Activated CD4-positive, alpha-beta T cell treated with anti-CD3 and anti-CD28 coated beads for 36 hours (primary cell): Measurements from ENCODE around the gene SRSF11. TPM values are rescaled to one million over a fixed set of nuclear protein-coding genes. Genes with fewer than 3 reads are reported as not detected.
"Not testable (repeated sequence)": the region's sequence is repeated elsewhere in the genome, so short reads cannot be mapped to it uniquely, and the experiment has no call there.

Source experiments
- ATAC-seq: fragments of 200-7000 bp; cut with Tn5 transposase; one replicate; pipeline ENCODE4 v1.10.0; 2021; ENCODE audit warnings: mild to moderate bottlenecking, moderate library complexity
- CTCF ChIA-PET: fragments of 350-600 bp; sonication (Branson Sonifier 250); formaldehyde crosslinking; loops from one replicate; lab custom pipeline; 2021; ENCODE audit warnings: antibody characterized with exemption; lab: Charles Lee
- POLR2A ChIA-PET: fragments of 350-600 bp; sonication (Branson Sonifier 250); formaldehyde crosslinking; loops from one replicate; lab custom pipeline; 2021; ENCODE audit warnings: antibody characterized with exemption, inconsistent platforms; lab: Charles Lee
- DNase-seq: peaks from one replicate; pipeline ENCODE4 v3.0.0-alpha.2; 2020
- H3K27ac Mint-ChIP-seq: one replicate; pipeline ENCODE4 v1.8.0; 2021; ENCODE audit warnings: mixed read lengths
- H3K27me3 Mint-ChIP-seq: one replicate; pipeline ENCODE4 v1.8.0; 2021; ENCODE audit warnings: mixed read lengths
- H3K36me3 Mint-ChIP-seq: one replicate; pipeline ENCODE4 v1.8.0; 2021; ENCODE audit warnings: low read depth, mixed read lengths
- H3K4me1 Mint-ChIP-seq: one replicate; pipeline ENCODE4 v1.8.0; 2021; ENCODE audit warnings: mixed read lengths
- H3K4me3 Mint-ChIP-seq: one replicate; pipeline ENCODE4 v1.8.0; 2021; ENCODE audit warnings: mild to moderate bottlenecking, moderate library complexity, mixed read lengths
- H3K9me3 Mint-ChIP-seq: one replicate; pipeline ENCODE4 v1.8.0; 2021; ENCODE audit warnings: low read depth, mixed read lengths
- intact Hi-C, 2 experiments: fragments of 100-400 bp; cut with DNase I in 1 of 2; cut with micrococcal nuclease in 1 of 2; formaldehyde crosslinking; loops; one replicate each; pipeline versions ENCODE4 v1.14.2 to v1.15.1; 2022 to 2024; cut with DNase I, micrococcal nuclease
- total RNA-seq, 2 experiments: library from RNA; stranded (reverse); gene quantifications; one replicate each; pipeline ENCODE4 v1.2.3, GENCODE V29; 2021

Gene SRSF11
- total RNA-seq, 2 experiments from 2014 or later = 182 to 266 TPM

DNA sequence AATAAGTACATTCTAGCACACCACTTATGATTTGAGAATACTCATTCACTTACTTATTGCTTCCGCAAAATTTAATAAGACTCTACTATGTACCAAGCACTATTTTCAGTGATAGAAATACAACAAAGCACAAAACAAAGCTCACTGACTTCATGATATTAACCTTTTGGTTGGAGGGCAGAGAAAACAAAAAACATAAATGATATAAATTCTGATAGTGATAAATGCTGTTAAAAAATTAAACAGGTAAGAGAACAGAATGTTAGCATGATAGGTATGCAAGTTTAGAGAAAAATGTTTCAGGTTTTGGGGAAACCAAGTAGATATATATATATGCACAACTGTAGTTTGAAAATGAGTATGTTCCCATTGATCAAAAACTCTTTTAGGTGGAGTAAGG, 17.0 kb upstream of the SRSF11 start:
- Mint-ChIP-seq H3K27me3 (no peaks in the 10 kb centered on the region), H3K27ac (peak overlapping the region; percentile 99), H3K4me1 (peaks cover 52% of the 10 kb centered on the region), H3K9me3 (no peaks in the 10 kb centered on the region), H3K4me3 (peak overlapping the region; percentile 99), H3K36me3 (peaks cover 17% of the 10 kb centered on the region)
- DNase-seq (no peak), ATAC-seq (no peak)
- CTCF ChIA-PET = no interaction called here
- intact Hi-C loops = no loop called here
- POLR2A ChIA-PET = no interaction called here

DNA sequence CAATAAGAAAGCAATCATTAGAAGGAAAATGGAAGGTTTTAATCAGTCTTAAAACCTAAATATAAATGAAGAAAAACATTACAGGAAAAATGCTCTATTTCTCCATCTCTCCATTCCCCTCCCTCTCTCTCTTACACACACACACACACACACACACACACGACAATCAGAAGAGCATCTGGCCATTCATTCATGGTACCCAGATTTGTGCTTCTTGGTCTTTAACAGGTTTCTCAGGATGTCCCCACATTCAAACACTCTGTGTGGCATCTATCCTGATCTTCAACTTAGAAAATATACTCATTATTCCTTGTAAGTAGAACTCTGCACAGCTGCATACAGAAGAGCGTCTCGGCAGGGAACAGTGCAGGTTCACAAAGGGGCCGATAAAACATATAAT, 16.6 kb upstream of the SRSF11 start:
- intact Hi-C loops = no loop called here
- DNase-seq (no peak), ATAC-seq (no peak)
- peaks cover 17% of the 10 kb centered on the region for H3K36me3 Mint-ChIP-seq
- no peaks in the 10 kb centered on the region for H3K27me3 Mint-ChIP-seq
- H3K9me3 Mint-ChIP-seq = no peaks in the 10 kb centered on the region
- peak overlapping the region; percentile 99 for H3K27ac Mint-ChIP-seq
- peak overlapping the region; percentile 99 for H3K4me3 Mint-ChIP-seq
- POLR2A ChIA-PET = no interaction called here
- H3K4me1 Mint-ChIP-seq = peaks cover 57% of the 10 kb centered on the region
- CTCF ChIA-PET = no interaction called here

DNA sequence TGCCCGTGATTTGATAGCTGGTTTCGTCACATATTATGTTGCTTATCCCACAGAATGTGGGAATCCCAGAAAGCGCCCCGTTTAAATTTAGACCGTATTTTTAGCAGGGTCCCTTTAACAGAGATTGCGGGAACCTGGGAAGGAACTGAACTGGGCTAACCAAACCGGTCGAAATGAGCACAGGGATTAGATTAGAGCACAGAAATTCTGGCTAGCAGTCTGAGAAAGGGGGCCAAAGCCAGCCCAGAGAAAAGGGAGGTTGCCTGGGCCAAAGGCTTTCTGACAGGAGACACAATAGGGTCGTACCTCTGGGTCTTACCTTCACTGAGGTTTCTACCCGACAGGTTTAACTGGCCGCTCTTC, 16.1 kb upstream of the SRSF11 start:
- intact Hi-C loops = loop anchor here (1.0 kb wide), 4 partner anchors 16 to 876 kb away; partner anchors contain the start of genes ANKRD13C (in 2 of the 2), CTH (in 2 of the 2), SRSF11 (in 2 of the 2) and ZRANB2 (in 2 of the 2)
- no peaks in the 10 kb centered on the region for H3K9me3 Mint-ChIP-seq
- no peaks in the 10 kb centered on the region for H3K27me3 Mint-ChIP-seq
- DNase-seq = no peak
- peak overlapping the region; percentile 99 for H3K27ac Mint-ChIP-seq
- POLR2A ChIA-PET = interaction anchor here (0.6 to 2.1 kb wide), 2 partner anchors 10 to 16 kb away, joined by 3 to 12 read pairs; partner anchors contain the start of gene SRSF11
- CTCF ChIA-PET = no interaction called here
- ATAC-seq = no peak
- H3K4me3 Mint-ChIP-seq = peak overlapping the region; percentile 99
- peaks cover 20% of the 10 kb centered on the region for H3K36me3 Mint-ChIP-seq
- H3K4me1 Mint-ChIP-seq = peaks cover 61% of the 10 kb centered on the region

DNA sequence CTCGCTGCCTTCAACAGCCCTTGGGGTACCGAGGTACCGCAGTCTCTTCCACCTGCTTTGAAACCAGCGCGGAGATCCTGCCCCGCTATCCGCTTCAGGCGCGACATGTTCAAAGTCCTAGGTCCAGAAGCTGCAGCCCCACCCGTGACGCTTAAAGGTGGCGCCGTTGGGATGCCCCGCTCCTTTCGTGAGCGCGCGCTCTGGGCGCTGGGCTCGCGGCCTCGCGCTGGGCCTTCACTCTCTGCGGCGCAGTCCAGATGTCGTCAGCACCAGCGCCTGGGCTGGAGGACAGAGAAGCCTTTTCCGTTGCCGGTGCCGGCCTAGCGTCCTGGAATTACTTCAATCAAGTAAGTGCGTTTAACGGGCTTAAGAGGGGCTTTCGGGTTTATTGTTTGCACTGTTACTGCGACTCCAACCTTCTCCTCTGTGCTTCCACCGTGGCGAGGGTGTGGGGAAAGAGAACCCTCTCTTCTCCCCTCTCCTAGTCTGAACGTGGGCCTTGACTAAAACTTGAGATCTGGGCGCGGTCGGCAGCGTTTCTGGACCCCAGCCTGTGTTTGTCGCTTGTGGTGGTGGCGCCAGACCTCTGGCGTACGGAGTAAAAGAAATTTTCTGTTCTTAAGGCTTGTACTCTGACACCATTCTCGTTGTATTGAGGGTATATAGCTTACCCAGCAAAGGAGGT, 15.6 kb upstream of the SRSF11 start, which contains the start of gene LRRC40:
TSS of gene LRRC40 (minus strand) at position 146 of the 685 bp plus-strand sequence. CDS start at position 107, 39 bp downstream.
- Mint-ChIP-seq H3K4me1 (peaks cover 66% of the 10 kb centered on the region), H3K9me3 (no peaks in the 10 kb centered on the region), H3K4me3 (peak within 1 kb of the TSS; percentile 99), H3K36me3 (peaks cover 20% of the 10 kb centered on the region), H3K27ac (peak within 1 kb of the TSS; percentile 99), H3K27me3 (no peaks in the 10 kb centered on the region)
- intact Hi-C loops = loop anchor here (1.0 kb wide), 4 partner anchors 16 to 876 kb away; partner anchors contain the start of genes ANKRD13C (in 2 of the 2), CTH (in 2 of the 2), SRSF11 (in 2 of the 2) and ZRANB2 (in 2 of the 2)
- peak; percentile 89 for ATAC-seq
- ChIA-PET POLR2A (interaction anchor here (0.6 to 2.1 kb wide), 2 partner anchors 9 to 15 kb away, joined by 3 to 12 read pairs; partner anchors contain the start of gene SRSF11), CTCF (no interaction called here)
- DNase-seq = peak; percentile 97

DNA sequence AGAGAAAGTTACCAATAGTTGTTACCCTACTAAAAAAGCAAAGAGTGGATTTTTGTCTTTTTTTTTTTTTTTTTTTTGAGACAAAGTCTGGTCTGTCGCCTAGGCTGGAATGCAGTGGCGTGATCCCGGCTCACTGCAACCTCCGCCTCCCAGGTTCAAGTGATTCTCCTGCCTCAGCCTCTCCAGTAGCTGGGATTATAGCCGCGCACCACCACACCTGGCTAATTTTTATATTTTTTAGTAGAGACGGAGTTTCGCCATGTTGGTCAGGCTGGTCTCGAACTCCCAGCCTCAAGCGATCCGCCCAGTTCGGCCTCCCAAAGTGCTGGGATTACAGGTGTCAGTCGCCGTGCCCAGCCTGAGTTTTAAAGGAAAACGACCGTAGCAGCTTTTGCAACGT, 14.3 kb upstream of the SRSF11 start:
- CTCF ChIA-PET = interaction anchor here (0.6 kb wide), 1 partner anchor 111 kb away, joined by 3 read pairs; no protein-coding TSS in a partner anchor
- ATAC-seq, H3K27ac Mint-ChIP-seq, H3K9me3 Mint-ChIP-seq, DNase-seq, intact Hi-C loops, H3K27me3 Mint-ChIP-seq: not testable (repeated sequence)
- peak overlapping the region; percentile 99 for H3K4me3 Mint-ChIP-seq
- peaks cover 21% of the 10 kb centered on the region for H3K36me3 Mint-ChIP-seq
- peaks cover 71% of the 10 kb centered on the region for H3K4me1 Mint-ChIP-seq
- POLR2A ChIA-PET = interaction anchor here (1.3 to 2.1 kb wide), 2 partner anchors 14 to 204 kb away, joined by 4 to 12 read pairs; partner anchors contain the start of genes CTH and SRSF11

DNA sequence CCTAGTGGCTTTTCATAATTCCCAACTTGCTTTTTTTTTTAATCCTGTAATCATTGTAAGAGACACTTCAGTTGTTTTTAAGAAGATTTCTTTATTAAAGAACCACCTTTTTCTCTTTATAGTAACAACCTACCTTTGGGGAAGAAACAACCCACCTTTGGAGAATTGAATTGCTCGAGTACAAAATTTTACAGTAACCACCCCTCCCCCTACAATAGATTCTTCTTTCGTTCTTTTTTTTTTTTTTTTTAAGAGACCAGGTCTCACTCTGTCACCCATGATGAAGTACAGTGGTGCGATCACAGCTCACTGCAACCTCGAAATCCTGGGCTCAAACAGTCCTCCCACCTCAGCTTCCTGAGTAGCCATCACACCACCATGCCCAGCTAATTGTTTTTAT, 13.7 kb upstream of the SRSF11 start:
- Mint-ChIP-seq H3K9me3 (no peaks in the 10 kb centered on the region), H3K36me3 (peaks cover 22% of the 10 kb centered on the region), H3K4me1 (peaks cover 65% of the 10 kb centered on the region), H3K27me3 (no peaks in the 10 kb centered on the region), H3K27ac (peak overlapping the region; percentile 63), H3K4me3 (peak overlapping the region; percentile 99)
- ChIA-PET CTCF (no interaction called here), POLR2A (interaction anchor here (1.3 kb wide), 1 partner anchor 203 kb away, joined by 4 read pairs; the partner anchor contains the start of gene CTH)
- DNase-seq (no peak), ATAC-seq (no peak)
- intact Hi-C loops = no loop called here

DNA sequence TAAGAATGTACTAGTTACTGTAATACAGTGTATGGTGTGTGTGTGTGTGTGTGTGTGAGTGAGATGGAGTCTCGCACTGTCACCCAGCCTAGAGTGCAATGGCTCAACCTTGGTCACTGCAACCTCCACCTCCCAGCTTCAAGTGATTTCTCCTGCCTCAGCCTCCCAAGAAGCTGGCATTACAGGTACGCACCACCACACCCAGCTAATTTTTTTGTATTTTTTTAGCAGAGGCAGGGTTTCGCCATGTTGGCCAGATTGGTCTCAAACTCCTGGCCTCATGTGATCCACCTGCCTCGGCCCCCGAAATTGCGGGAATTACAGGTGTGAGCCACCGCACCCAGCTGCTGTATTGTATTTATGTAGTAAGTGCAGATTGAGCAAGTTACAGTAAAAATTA, 12.9 kb upstream of the SRSF11 start:
- CTCF ChIA-PET = interaction anchor here (0.7 to 1.9 kb wide), 4 partner anchors 9 to 22 kb away, joined by 3 to 9 read pairs (median 4); partner anchors contain the start of gene SRSF11
- intact Hi-C loops = no loop called here
- no peak for DNase-seq
- H3K27me3 Mint-ChIP-seq = no peaks in the 10 kb centered on the region
- H3K4me3 Mint-ChIP-seq = no peak overlapping the region
- H3K4me1 Mint-ChIP-seq = peaks cover 63% of the 10 kb centered on the region
- POLR2A ChIA-PET = interaction anchor here (1.3 kb wide), 2 partner anchors 13 to 202 kb away, joined by 4 to 5 read pairs; partner anchors contain the start of genes CTH and SRSF11
- ATAC-seq = no peak
- no peak overlapping the region for H3K27ac Mint-ChIP-seq
- peaks cover 25% of the 10 kb centered on the region for H3K36me3 Mint-ChIP-seq
- no peaks in the 10 kb centered on the region for H3K9me3 Mint-ChIP-seq

DNA sequence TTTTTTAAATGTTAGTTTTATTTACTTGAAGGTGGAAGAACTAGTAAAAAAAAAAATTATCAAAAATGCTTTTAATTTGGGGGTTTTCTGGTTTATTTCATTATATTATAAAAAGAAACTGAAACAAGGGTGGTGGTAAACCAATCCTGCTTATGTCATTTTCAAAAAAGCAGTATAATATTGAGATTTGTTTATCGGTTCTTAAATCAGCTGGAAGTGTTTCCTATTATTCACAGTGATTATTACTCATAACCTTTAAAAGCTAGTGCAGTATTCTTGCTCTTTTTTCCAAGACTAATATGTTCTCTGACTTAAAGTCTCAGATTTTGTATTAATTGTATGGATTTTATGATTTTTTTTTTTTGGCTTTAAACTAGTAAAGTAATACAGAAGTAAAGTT, 10.4 kb upstream of the SRSF11 start:
- ChIA-PET CTCF (interaction anchor here (0.7 to 1.6 kb wide), 3 partner anchors 11 to 170 kb away, joined by 3 to 6 read pairs (median 3); partner anchors contain the start of gene SRSF11), POLR2A (interaction anchor here (0.7 kb wide), 1 partner anchor 60 kb away, joined by 12 read pairs; no protein-coding TSS in a partner anchor)
- H3K27ac Mint-ChIP-seq = no peak overlapping the region
- no peaks in the 10 kb centered on the region for H3K27me3 Mint-ChIP-seq
- intact Hi-C loops = no loop called here
- H3K4me3 Mint-ChIP-seq = no peak overlapping the region
- ATAC-seq (peak; percentile 34), DNase-seq (no peak)
- H3K9me3 Mint-ChIP-seq = no peaks in the 10 kb centered on the region
- H3K4me1 Mint-ChIP-seq = peaks cover 48% of the 10 kb centered on the region
- H3K36me3 Mint-ChIP-seq = peaks cover 27% of the 10 kb centered on the region

DNA sequence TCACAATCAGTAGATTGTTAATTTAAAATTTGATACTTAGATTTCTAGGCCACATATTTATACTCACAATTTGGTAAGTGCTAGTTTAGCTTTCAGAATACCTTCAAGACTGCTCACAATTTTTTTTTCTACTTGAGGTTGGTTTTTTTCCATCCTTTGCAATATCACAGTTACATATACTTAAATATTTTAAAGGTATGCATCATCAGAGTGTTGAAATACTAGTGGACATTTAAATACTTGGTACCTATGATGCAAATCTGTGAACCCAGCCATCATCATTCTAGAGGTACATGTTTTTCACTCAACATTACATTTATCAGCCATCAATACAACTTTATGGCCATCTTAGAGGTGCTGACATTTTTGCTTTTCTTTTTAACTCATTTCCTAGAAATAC, 9.6 kb upstream of the SRSF11 start:
- no peak for ATAC-seq

DNA sequence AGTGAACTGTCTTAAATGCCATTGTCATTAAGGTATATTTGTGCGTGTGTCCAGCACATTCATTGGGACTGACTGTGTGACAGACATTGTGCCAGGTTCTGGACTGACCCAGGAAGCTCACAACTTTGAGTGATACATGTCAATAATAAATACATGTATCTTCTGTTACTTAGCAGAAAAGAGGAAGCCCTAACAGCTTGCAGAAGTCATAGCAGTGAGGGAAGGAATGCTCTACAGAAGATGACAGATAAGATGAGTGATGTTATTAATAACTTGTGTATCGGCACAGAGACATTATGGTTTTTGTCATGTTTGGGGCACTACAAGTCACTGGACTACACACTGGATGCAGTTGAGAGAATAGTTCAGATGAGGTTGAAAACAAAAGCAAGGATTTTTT, 1.2 kb upstream of the SRSF11 start:
- peak overlapping the region; percentile 70 for H3K27ac Mint-ChIP-seq
- DNase-seq (no peak), ATAC-seq (no peak)
- H3K27me3 Mint-ChIP-seq = no peaks in the 10 kb centered on the region
- H3K36me3 Mint-ChIP-seq = peaks cover 42% of the 10 kb centered on the region
- intact Hi-C loops = loop anchor here in 1 of 2 experiments (5.0 kb wide), 2 partner anchors 132 to 192 kb away; partner anchors contain the start of genes ANKRD13C and CTH
- H3K4me3 Mint-ChIP-seq = peak overlapping the region; percentile 8
- ChIA-PET POLR2A (interaction anchor here (1.6 to 2.3 kb wide), 3 partner anchors 14 to 192 kb away, joined by 11 to 14 read pairs (median 12); partner anchors contain the start of genes CTH and LRRC40), CTCF (interaction anchor here (0.8 to 2.2 kb wide), 2 partner anchors 11 to 88 kb away, joined by 3 to 9 read pairs; no protein-coding TSS in a partner anchor)
- peaks cover 32% of the 10 kb centered on the region for H3K4me1 Mint-ChIP-seq
- no peaks in the 10 kb centered on the region for H3K9me3 Mint-ChIP-seq

More for the DNA sequence above, 9.6 kb upstream of the SRSF11 start:
- intact Hi-C loops = no loop called here
- DNase-seq = no peak
- H3K4me3 Mint-ChIP-seq = no peak overlapping the region
- ChIA-PET CTCF (interaction anchor here (1.0 to 1.6 kb wide), 2 partner anchors 10 to 169 kb away, joined by 3 to 6 read pairs; partner anchors contain the start of gene SRSF11), POLR2A (no interaction called here)
- peaks cover 46% of the 10 kb centered on the region for H3K4me1 Mint-ChIP-seq
- no peaks in the 10 kb centered on the region for H3K27me3 Mint-ChIP-seq
- no peaks in the 10 kb centered on the region for H3K9me3 Mint-ChIP-seq
- H3K36me3 Mint-ChIP-seq = peaks cover 29% of the 10 kb centered on the region
- H3K27ac Mint-ChIP-seq = no peak overlapping the region
